HG03469 (cell line): ENCODE results near the gene DGKB.

Source experiments
- ATAC-seq: cut with Tn5 transposase; IDR thresholded peaks from one replicate; pipeline ENCODE4 v1.9.1; 2021; ENCODE audit warnings: mild to moderate bottlenecking, moderate library complexity, moderate number of reproducible peaks; ENCODE audit not compliant: unreplicated experiment

The DGKB gene

GRCh38 chr7:14407246-14408015, 495.1 kb downstream of the DGKB start:
- ATAC-seq = no peak

GRCh38 chr7:14403587-14403986, 499.0 kb downstream of the DGKB start:
- ATAC-seq = no peak

DNA sequence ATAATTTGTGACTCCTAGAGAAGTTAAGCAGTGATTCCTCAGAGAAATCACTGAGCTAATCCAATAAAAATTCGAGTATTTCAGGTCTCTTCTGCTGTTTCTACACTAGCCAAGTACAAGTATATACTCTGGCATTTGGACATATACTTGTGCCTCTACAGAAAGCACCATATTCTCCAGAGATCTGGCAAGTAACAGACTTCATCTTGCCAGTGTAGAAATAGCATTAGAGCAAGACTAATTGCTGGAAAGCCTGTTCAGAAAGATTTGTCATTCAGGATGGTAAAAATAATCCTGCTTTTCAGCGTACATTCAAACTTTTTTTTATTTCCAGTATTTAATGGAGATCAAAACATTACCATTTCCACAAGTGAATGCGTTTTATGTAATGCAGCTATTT, 502.3 kb downstream of the DGKB start:
- ATAC-seq = no peak

DNA sequence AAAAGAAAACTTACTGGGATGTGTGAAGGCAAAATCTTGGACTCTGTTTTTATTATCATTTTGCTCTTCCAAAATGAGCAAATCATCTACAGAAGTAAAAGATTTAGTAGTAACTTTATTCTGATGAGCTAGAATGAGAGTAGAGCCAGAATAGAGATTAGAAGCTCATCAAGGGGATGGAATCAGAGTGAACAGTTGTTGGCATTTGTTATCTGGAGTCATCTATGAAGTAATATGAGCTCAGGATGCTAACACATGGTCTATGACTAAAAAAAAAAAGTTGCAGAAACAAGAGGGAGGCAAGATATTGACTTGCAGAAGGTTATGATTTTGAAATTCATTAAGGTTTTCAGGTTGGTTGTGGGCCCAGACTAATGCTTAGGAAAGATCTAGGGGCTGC, 504.0 kb downstream of the DGKB start:
- ATAC-seq = no peak

GRCh38 chr7:14395860-14396259, 506.7 kb downstream of the DGKB start:
- no peak for ATAC-seq

- no peak for ATAC-seq
Observed at GRCh38 chr7:14394786-14395185, 507.8 kb downstream of the DGKB start.

- no peak for ATAC-seq
Observed at GRCh38 chr7:14389595-14389994, 513.0 kb downstream of the DGKB start.

- no peak for ATAC-seq
Observed at GRCh38 chr7:14389181-14389591, 513.4 kb downstream of the DGKB start.

- ATAC-seq = no peak
Observed at GRCh38 chr7:14385074-14385473, 517.5 kb downstream of the DGKB start.

- no peak for ATAC-seq
Observed at GRCh38 chr7:14381936-14382335, 520.6 kb downstream of the DGKB start.

DNA sequence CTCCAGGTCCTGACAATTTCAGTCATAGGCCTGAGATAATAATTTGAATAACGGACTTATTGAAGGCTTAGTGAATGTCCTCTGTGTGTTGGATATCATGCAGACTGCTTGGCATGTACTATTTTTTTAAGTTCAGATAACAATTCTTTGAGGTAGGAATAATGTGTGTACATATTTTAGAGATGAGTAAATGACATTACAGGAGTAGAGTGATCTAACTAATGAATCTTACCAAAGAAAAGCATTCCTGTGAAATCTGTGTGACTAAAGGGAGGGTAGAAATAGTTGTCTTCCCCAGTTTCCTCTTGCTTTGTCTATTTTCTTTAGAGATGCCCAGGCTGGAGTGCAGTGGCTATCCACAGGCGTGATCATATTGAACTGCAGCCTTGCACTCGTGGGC, 521.2 kb downstream of the DGKB start:
- ATAC-seq = no peak

- ATAC-seq = no peak
Observed at GRCh38 chr7:14380881-14381280, 521.7 kb downstream of the DGKB start.

DNA sequence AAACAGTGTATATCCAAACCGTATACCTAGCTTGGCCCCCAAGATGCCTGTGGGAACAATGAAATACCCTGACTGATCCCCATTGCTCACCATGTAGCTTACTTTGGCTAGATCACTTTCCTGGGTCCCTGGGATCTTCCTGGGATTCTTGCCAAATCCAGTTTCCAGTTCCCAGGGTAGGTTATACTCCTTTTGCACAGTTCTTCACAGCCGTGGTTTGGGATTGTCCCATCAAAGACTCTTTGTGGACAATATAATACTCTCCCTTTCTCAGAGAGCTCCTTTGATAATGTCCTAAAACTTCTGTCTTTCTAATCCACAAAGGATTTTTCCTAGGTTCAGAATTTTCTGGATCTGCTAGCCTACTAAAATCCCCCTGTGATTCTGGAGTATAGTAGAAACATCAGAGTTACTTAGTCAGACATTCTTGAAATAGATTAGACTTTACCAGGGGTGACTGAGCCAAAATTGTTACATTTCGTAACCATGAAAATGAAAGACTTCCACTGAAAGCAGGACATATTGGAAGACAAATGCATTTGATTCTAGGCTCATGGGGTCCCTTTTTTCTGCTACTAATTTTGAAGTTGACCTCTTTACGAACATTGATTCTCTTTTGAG, 524.8 kb downstream of the DGKB start:
- no peak for ATAC-seq

GRCh38 chr7:14376711-14377110, 525.8 kb downstream of the DGKB start:
- no peak for ATAC-seq

GRCh38 chr7:14375998-14376397, 526.6 kb downstream of the DGKB start:
- no peak for ATAC-seq

GRCh38 chr7:14374336-14374735, 528.2 kb downstream of the DGKB start:
- ATAC-seq = no peak

- no peak for ATAC-seq
Observed at GRCh38 chr7:14368285-14368684, 534.3 kb downstream of the DGKB start.

- no peak for ATAC-seq
Observed at GRCh38 chr7:14351167-14351566, 551.4 kb downstream of the DGKB start.

- ATAC-seq = no peak
Observed at GRCh38 chr7:14341200-14341775, 561.3 kb downstream of the DGKB start.

DNA sequence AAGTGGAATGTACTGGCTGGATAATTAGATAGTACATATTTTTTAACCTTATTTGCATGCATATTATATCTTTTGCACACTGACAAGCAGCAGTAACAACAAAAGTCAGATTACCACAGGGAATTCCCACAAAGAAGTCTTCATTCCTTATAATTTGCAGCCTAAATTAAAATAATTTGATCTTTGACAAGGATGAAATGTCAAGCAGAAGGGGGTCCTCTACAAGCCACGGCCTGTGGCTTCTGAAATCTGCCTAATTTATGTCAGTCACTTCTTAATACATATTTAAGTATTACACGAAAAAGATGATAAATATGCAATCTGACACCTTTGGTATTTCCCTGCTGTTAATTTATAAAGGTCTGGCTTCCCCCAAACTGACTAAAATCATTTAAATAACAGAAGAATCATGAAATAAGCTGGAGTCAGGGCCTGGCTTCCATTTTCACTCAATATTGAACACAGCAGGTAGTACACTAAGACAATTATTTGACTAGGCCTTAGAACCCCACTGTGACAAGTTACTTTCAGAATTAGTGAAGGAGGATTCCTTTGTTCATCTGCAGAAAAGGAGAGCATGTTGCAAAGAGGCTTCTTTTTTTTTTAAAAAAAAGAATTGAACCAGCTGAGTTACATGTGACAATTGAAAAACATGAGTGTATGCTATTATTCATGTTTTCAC, 562.0 kb downstream of the DGKB start:
- no peak for ATAC-seq

- ATAC-seq = no peak
Observed at GRCh38 chr7:14339861-14340260, 562.7 kb downstream of the DGKB start.

DNA sequence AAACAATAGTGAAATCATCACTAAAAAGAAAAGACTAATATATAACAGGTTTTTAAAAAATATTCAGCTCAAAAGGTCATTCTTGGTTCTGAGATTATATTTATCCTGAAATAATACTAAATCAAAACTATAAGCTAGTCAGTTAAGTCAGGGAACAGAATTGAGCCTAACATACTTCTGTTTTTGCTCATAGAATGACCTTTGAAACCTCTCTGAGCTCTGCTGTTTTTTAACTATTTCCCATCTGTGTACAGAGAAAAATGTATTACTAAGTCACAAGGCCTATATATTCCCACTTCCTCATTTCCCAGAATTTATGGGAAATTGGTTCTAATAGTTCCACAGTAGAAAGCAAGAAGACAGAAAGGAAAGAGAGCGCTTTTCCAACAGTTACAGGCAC, 566.3 kb downstream of the DGKB start:
- no peak for ATAC-seq
